Measurements from ENCODE around the gene CFD.

Gene CFD

DNA sequence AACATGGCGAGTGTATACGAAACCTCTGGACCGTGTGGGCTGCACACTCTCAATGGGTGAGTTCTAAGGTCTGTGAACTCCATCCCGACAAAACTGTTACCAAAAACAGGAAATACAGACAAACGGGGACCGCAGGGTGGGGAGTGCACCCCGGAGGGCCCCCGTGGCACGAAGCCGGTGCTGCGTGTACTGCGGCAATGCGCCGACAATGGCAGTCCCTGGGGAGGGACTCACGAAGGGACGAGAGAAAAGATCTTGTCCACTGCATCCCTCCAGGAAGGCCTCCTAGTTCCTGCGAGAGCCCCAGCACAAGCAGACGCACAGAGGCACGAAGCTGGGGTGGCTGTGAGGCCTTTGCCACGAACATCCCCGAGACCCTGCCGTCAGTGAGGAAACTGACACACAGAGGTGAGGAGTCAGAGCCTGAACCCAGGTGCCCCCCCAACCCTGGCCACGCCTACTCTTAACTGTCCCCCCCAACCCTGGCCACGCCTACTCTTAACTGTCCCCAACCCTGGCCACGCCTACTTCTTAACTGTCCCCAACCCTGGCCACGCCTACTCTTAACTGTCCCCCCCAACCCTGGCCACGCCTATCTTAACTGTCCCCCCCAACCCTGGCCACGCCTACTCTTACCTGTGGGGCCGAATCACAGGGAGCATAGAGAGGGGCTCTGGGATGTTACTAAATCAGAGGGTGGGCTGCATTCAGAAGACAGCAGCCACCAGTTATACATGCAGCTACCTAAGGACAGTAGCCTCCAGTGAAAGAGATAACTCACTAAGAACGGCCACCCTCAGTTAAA is 29.3 kb downstream of the CFD start (continued):
- TF ChIP-seq ZNF777 (tag by site-specific recombination; IDR thresholded peaks at IDR 0.05; ENCODE audit: borderline replicate concordance) (no peak), ZSCAN30 (tag by site-specific recombination; IDR thresholded peaks at IDR 0.05) (peak; percentile 99), ZBTB17 (tag by site-specific recombination; IDR thresholded peaks at IDR 0.05) (no peak)

DNA sequence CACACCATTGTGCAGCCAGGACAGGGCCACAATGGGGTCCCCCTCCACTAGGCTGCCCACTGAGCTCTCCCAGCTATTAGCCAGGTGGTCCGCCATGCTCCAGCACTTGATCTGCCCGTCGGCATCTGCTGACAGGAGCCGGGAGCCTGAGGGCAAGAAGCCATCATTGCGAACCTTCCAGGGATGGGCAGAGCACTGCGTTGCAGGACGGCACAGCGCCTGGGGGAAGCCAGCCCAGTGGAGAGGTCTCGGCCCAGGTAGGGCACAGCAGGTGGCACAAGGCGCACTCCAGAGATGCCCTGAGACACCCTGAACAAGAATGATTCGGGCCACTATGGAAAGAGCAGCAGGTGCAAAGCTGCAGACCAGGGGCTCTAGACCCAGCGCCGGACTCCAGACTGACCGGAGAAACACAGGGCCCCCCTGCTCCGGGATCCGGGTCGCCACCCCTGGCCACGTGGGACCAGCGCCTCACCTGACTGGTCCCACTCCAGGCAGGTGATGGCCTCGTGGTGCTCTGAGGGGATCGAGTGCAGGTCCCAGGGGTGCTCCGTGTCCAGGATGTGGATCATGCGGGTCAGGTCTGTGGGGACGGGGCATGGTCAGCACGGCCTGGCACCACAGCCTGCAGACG is 30.3 kb downstream of the CFD start:
- H3K36me3 ChIP-seq (ENCODE audit: control insufficient read depth in 2 of 2, insufficient read depth in 1 of 2, low read length in 2 of 2): peaks cover 4 to 52% of the 10 kb centered on the region in 2 experiments; a peak in 2 of 3 replicates
- no peaks in the 10 kb centered on the region for H3K9me3 ChIP-seq (ENCODE audit: control insufficient read depth, insufficient read depth, low read depth, low read length)
- no peak overlapping the region for H3K27ac ChIP-seq (ENCODE audit: extremely low read depth, low read depth, low read length)
- CTCF ChIA-PET: no interaction called here
- no peak for TF ChIP-seq ZNF658 (tag by site-specific recombination; IDR thresholded peaks at IDR 0.05)
- TF ChIP-seq, protein P1, sequence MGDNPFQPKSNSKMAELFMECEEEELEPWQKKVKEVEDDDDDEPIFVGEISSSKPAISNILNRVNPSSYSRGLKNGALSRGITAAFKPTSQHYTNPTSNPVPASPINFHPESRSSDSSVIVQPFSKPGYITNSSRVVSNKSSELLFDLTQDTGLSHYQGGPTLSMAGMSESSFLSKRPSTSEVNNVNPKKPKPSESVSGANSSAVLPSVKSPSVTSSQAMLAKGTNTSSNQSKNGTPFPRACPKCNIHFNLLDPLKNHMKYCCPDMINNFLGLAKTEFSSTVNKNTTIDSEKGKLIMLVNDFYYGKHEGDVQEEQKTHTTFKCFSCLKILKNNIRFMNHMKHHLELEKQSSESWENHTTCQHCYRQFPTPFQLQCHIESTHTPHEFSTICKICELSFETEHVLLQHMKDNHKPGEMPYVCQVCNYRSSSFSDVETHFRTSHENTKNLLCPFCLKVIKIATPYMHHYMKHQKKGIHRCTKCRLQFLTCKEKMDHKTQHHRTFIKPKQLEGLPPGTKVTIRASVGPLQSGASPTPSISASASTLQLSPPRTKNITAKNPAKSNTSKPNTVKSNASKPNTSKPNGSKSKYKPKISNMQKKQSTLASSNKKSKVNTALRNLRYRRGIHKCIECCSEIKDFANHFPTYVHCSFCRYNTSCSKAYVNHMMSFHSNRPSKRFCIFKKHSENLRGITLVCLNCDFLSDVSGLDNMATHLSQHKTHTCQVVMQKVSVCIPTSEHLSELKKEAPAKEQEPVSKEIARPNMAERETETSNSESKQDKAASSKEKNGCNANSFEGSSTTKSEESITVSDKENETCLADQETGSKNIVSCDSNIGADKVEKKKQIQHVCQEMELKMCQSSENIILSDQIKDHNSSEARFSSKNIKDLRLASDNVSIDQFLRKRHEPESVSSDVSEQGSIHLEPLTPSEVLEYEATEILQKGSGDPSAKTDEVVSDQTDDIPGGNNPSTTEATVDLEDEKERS (tag by site-specific recombination; IDR thresholded peaks at IDR 0.05): no peak
- no peak for TF ChIP-seq ZNF138 (tag by site-specific recombination; IDR thresholded peaks at IDR 0.05; ENCODE audit: borderline replicate concordance)
- TF ChIP-seq KLF9 (tag by site-specific recombination; IDR thresholded peaks at IDR 0.05; ENCODE audit: low read depth): no peak
- TF ChIP-seq ZNF843 (tag by site-specific recombination; IDR thresholded peaks at IDR 0.05): no peak
- no peak for TF ChIP-seq ZNF654 (tag by site-specific recombination; IDR thresholded peaks at IDR 0.05; ENCODE audit: low read depth)
- TF ChIP-seq, protein P2, sequence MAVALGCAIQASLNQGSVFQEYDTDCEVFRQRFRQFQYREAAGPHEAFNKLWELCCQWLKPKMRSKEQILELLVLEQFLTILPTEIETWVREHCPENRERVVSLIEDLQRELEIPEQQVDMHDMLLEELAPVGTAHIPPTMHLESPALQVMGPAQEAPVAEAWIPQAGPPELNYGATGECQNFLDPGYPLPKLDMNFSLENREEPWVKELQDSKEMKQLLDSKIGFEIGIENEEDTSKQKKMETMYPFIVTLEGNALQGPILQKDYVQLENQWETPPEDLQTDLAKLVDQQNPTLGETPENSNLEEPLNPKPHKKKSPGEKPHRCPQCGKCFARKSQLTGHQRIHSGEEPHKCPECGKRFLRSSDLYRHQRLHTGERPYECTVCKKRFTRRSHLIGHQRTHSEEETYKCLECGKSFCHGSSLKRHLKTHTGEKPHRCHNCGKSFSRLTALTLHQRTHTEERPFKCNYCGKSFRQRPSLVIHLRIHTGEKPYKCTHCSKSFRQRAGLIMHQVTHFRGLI (tag by site-specific recombination; IDR thresholded peaks at IDR 0.05): no peak
- TF ChIP-seq, protein P3, sequence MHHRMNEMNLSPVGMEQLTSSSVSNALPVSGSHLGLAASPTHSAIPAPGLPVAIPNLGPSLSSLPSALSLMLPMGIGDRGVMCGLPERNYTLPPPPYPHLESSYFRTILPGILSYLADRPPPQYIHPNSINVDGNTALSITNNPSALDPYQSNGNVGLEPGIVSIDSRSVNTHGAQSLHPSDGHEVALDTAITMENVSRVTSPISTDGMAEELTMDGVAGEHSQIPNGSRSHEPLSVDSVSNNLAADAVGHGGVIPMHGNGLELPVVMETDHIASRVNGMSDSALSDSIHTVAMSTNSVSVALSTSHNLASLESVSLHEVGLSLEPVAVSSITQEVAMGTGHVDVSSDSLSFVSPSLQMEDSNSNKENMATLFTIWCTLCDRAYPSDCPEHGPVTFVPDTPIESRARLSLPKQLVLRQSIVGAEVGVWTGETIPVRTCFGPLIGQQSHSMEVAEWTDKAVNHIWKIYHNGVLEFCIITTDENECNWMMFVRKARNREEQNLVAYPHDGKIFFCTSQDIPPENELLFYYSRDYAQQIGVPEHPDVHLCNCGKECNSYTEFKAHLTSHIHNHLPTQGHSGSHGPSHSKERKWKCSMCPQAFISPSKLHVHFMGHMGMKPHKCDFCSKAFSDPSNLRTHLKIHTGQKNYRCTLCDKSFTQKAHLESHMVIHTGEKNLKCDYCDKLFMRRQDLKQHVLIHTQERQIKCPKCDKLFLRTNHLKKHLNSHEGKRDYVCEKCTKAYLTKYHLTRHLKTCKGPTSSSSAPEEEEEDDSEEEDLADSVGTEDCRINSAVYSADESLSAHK (tag by site-specific recombination; IDR thresholded peaks at IDR 0.05): no peak
- TF ChIP-seq ZNF211 (tag by site-specific recombination; IDR thresholded peaks at IDR 0.05; ENCODE audit: low read depth): no peak
- no peak overlapping the region for H3K4me3 ChIP-seq (ENCODE audit: low read depth, low read length)
- POLR2A ChIA-PET: interaction anchor here (0.6 kb wide), 1 partner anchor 226 kb away, joined by 3 read pairs; no protein-coding TSS in a partner anchor
- no peaks in the 10 kb centered on the region for H3K4me1 ChIP-seq (ENCODE audit: control insufficient read depth, insufficient read depth, low read length)

DNA sequence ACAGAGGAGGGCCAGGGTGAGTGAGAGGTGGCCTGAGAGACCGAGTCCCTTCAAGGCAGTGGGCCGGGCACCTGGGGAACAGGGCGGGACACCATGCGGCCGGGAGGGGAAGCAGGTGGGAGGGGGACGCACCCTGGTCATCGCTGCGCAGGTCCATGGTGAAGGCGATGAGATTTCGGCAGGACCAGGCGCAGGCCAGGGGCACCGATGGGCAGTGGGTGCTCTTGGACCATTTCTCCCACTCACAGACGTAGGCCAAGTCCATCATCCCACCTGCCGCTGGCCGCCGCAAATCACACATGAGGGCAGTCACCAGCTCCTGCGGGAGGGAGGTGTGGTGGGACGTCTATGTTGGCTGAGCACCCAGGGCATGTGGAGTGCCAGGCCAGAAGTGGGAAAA is 31.4 kb downstream of the CFD start:
- ChIA-PET POLR2A (no interaction called here), CTCF (no interaction called here)
- no peaks in the 10 kb centered on the region for H3K4me1 ChIP-seq (ENCODE audit: control insufficient read depth, insufficient read depth, low read length)
- H3K27ac ChIP-seq (ENCODE audit: extremely low read depth, low read depth, low read length): no peak overlapping the region
- H3K9me3 ChIP-seq (ENCODE audit: control insufficient read depth, insufficient read depth, low read depth, low read length): no peaks in the 10 kb centered on the region
- H3K4me3 ChIP-seq (ENCODE audit: low read depth, low read length): no peak overlapping the region
- H3K36me3 ChIP-seq (ENCODE audit: control insufficient read depth in 2 of 2, insufficient read depth in 1 of 2, low read length in 2 of 2): peaks cover 4 to 41% of the 10 kb centered on the region in 2 experiments; a peak in 2 of 3 replicates
- TF ChIP-seq ZNF610 (tag by site-specific recombination; IDR thresholded peaks at IDR 0.05; ENCODE audit: borderline replicate concordance) (no peak), KLF10 (tag by site-specific recombination; IDR thresholded peaks at IDR 0.05) (no peak), ZNF560 (tag by site-specific recombination; IDR thresholded peaks at IDR 0.05; ENCODE audit: borderline replicate concordance) (no peak), ZNF514 (tag by site-specific recombination; IDR thresholded peaks at IDR 0.05) (no peak), ZNF311 (tag by site-specific recombination; IDR thresholded peaks at IDR 0.05; ENCODE audit: borderline replicate concordance) (no peak), ZNF184 (tag by site-specific recombination; IDR thresholded peaks at IDR 0.05) (no peak)
- TF ChIP-seq, protein P4, sequence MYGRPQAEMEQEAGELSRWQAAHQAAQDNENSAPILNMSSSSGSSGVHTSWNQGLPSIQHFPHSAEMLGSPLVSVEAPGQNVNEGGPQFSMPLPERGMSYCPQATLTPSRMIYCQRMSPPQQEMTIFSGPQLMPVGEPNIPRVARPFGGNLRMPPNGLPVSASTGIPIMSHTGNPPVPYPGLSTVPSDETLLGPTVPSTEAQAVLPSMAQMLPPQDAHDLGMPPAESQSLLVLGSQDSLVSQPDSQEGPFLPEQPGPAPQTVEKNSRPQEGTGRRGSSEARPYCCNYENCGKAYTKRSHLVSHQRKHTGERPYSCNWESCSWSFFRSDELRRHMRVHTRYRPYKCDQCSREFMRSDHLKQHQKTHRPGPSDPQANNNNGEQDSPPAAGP (tag by site-specific recombination; IDR thresholded peaks at IDR 0.05): no peak
- TF ChIP-seq, protein P5, sequence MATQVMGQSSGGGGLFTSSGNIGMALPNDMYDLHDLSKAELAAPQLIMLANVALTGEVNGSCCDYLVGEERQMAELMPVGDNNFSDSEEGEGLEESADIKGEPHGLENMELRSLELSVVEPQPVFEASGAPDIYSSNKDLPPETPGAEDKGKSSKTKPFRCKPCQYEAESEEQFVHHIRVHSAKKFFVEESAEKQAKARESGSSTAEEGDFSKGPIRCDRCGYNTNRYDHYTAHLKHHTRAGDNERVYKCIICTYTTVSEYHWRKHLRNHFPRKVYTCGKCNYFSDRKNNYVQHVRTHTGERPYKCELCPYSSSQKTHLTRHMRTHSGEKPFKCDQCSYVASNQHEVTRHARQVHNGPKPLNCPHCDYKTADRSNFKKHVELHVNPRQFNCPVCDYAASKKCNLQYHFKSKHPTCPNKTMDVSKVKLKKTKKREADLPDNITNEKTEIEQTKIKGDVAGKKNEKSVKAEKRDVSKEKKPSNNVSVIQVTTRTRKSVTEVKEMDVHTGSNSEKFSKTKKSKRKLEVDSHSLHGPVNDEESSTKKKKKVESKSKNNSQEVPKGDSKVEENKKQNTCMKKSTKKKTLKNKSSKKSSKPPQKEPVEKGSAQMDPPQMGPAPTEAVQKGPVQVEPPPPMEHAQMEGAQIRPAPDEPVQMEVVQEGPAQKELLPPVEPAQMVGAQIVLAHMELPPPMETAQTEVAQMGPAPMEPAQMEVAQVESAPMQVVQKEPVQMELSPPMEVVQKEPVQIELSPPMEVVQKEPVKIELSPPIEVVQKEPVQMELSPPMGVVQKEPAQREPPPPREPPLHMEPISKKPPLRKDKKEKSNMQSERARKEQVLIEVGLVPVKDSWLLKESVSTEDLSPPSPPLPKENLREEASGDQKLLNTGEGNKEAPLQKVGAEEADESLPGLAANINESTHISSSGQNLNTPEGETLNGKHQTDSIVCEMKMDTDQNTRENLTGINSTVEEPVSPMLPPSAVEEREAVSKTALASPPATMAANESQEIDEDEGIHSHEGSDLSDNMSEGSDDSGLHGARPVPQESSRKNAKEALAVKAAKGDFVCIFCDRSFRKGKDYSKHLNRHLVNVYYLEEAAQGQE (tag by site-specific recombination; IDR thresholded peaks at IDR 0.05): no peak
